ENCODE data around the gene HSPB1.
"Not testable (repeated sequence)": the region's sequence is repeated elsewhere in the genome, so short reads cannot be mapped to it uniquely, and the experiment has no call there.

Gene HSPB1

DNA sequence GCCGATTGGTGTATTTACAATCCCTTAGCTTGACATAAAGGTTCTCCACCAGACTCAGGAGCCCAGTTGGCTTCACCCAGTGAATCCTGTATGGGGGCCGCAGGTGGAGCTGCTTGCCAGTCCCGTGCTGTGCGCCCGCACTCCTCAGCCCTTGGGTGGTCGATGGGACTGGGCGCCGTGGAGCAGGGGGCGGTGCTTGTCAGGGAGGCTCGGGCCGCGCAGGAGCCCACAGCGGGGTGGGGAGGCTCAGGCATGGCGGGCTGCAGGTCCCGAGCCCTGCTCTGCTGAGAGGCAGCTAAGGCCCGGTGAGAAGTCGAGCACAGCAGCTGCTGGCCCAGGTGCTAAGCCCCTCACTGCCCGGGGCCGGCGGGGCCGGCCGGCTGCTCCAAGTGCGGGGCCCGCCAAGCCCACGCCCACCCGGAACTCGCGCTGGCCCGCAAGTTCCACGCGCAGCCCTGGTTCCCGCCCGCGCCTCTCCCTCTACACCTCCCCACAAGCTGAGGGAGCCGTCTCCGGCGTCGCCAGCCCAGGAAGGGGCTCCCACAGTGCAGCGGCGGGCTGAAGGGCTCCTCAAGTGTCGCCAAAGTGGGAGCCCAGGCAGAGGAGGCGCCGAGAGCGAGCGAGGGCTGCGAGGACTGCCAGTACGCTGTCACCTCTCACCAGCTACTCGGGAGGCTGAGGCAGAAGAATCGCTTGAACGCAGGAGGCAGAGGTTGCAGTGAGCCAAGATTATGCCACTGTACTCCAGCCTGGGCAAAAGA lies 7.0 kb downstream of the HSPB1 start:
- DNase-seq, result not testable (repeated sequence)

DNA sequence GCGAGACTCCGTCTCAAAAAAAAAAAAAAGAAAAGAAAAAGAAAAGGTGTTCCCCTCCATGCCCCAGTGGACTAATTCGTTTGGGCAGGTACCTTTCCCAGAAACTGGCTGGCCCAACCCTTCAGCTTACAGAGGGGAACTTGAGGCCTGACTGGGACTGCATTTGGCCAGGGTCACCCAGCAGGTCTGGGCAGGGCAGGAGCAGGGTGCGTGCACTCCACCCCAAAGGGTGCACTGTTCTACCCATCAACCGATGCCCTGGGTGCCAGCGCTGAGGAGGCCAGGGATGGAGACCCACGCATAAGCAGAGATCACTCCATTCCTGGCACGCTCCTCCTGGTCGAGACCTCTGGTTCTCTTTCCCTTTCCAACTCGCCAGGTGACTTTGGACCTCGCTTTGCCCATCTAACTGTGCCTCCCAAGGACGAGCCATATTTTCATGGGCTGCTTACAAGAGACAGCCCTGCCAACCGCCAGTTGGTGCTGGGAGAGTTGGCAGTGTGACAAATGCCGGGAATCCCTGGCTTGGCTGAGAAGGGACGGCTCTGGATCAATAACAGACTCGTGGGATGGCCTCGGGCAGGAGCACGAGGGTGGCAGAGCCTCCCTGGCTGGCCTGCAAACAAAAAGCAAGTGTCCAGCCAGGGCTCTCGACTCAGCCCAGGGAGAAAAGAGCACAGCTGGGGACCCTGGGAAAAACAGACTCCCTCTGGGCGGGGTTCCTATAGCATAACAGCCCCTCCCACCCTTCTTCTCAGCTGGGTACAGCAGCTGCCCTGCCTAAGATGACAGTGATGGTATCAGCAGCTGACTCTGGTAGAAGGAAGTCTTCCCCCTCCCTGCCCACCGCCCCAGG lies 7.9 kb downstream of the HSPB1 start:
- no peak for DNase-seq

DNA sequence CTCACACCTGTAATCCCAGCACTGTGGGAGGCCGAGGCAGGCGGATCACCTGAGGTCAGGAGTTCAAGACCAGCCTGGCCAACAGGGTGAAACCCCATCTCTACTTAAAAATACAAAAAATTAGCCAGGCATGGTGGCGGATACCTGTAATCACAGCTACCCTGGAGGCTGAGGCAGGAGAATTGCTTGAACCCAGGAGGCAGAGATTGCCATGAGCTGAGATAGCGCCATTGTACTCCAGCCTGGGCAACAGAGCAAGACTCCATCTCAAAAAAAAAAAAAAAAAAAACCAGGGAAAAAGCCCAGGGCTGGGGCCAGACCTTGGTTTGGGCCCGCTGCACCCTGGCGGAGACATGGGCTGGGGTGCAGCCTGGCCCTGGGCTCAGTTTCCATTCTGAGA lies 9.4 kb downstream of the HSPB1 start:
- not testable (repeated sequence) for DNase-seq

- peak; percentile 89 for DNase-seq
These were observed 11.7 kb downstream of the HSPB1 start for GRCh38 chr7:76314042-76314721.

DNA sequence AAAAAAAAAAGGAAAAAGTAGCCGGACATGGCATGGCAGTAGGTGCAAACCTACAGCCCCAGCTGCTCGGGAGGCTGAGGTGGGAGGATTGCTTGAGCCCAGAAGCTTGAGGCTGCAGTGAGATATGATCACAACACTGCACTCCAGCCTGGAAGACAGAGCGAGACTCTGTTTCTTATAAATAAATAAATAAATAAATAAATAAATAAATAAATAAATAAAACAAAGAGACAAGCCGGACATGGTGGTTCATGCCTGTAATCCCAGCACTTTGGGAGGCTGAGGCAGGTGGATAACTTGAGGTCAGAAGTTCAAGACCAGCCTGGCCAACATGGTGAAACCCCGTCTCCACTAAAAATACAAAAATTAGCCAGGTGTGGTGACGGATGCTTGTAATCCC lies 12.3 kb downstream of the HSPB1 start:
- not testable (repeated sequence) for DNase-seq

GRCh38 chr7:76315364-76315763 lies 12.9 kb downstream of the HSPB1 start:
- no peak for DNase-seq

GRCh38 chr7:76316984-76317781 lies 14.7 kb downstream of the HSPB1 start:
- DNase-seq, result no peak

DNA sequence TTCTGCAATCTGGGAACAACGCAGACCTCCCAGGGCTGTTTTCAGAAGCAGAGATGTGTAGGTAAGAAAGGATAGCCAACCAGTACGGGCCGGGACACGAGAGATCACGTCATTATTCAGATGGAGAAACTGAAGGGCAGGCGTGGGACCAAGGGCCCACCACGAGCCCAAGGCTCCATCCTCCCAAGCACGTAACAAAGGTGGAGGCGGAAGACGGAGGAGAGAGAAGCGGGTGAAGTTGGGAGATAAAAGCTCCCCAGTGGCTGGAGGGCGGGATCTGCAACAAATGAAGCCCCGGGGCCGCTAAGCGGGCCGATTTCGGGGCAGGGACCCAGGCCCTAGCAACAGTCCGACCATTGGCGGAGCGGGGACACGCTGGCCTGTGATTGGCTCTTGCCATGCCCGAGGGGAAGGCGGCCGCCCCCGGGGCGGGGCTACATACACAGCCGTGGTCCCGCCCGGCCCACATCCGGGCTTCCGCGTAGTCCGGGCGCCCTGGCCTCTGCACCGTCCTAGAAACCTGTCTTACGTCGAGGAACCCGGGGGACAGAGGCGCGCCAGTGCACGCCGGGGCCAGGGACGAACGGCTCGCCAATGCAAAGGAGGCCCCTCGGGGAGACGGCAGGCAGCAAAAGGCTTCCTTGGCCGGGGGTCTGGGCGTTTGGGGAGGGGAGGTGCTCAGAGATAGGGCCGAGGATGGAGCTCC lies 15.5 kb downstream of the HSPB1 start:
- peak; percentile 92 for DNase-seq

DNA sequence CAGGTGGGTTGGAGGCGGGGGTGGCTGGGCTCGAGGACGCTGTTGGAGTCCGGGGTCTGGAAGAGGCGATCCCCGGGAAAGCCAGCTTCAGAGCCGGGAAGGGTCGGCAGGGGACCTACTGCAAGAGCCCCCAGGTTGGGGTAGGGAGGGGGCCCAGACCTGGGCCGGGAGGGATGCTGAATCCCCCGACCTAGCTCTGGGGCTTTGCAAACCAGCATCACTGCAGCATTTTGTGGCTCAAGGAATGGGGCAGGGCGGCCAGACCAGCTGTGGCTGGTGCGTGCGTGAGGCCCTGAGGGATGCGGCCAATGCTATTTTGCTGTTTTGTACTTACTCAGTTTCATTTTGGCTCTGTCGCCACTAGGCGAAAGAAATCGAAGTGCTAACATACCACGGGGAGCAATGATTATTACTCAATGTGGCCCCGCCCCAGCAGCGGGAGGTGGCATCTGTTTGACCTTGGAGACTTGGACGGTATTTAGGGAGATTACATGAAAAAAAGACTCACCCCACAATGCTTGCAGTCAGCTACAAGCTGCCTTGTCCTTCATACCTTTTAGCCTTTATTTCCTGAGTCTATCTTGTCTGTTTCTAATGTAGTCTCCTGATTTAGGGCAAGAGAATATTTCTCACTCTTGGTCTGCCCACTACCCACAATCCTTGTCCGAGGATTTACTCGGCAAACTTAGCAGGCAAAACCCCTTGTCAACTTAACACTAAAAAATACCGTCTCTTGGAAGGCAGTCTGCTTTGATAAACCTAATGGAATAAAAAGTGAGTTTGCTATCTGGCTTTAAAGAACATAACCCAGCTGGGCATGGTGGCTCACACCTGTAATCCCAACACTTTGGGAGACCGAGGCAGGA lies 16.2 kb downstream of the HSPB1 start:
- peak; percentile 60 for DNase-seq

DNA sequence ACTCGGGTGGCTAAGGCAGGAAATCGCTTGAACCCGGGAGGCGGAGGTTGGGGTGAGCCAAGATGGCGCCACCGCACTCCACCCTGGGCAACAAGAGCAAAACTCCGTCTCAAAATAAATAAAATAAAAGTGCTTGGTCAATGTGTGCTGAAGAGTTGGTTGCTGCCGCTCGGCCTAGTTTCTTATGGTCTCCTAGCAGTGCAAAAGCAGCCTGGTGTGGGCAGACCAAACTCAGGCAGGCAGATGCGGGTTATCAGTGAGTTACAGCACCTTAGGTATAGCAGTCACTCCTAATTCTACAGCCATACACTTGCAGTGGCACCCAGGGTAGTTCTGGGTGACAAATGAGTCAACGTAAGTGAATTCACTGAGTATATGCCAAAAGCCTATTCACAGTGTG lies 22.6 kb downstream of the HSPB1 start:
- DNase-seq, result no peak

GRCh38 chr7:76325811-76326210 lies 23.3 kb downstream of the HSPB1 start:
- DNase-seq, result no peak

- no peak for DNase-seq
These were observed 24.3 kb downstream of the HSPB1 start for GRCh38 chr7:76326646-76327233.

GRCh38 chr7:76327610-76328009 lies 25.1 kb downstream of the HSPB1 start:
- no peak for DNase-seq

DNA sequence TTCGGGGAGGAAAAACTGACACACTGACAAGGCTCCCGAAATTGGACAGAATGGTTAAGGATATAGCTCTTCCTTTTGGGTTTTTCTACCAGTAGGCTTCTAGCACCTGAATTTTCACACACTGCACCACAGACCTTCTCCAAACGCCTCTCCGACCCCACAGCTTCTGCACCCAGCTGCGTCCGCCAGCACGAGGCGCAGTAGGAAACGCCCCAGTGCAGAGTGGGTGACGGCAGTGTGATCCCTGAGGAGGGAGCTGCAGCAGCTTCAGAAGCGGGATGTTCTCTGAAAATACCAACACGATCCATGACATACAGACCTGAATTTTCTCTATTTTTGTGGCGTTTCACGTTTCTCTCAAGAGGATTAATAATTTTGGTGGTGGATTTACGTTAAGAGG lies 25.9 kb downstream of the HSPB1 start:
- no peak for DNase-seq

- no peak for DNase-seq
These were observed 27.0 kb downstream of the HSPB1 start for GRCh38 chr7:76329479-76329878.

DNA sequence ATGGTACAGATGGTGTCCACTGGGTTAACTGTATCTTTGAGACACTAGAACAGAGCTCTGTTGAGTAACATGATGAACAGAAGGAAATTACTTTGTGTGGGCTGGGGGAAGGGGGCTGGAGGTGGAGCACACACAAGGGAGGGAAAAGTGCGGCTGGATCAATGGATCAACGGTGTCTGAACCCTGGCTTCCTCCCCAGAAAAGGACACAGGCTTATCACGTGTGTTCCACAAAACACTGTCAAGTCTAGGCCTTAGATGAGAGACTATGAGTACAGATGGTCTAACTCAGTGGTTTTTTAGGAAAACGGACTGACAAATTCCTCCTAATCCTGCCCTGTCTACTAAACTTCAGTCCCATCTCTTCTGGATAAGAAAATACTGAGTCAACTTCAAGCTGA lies 27.8 kb downstream of the HSPB1 start:
- DNase-seq, result no peak

GRCh38 chr7:76330673-76331072 lies 28.2 kb downstream of the HSPB1 start:
- DNase-seq, result no peak

GRCh38 chr7:76332078-76332477 lies 29.6 kb downstream of the HSPB1 start:
- DNase-seq, result no peak

GRCh38 chr7:76333511-76334101 lies 31.1 kb downstream of the HSPB1 start:
- no peak for DNase-seq

DNA sequence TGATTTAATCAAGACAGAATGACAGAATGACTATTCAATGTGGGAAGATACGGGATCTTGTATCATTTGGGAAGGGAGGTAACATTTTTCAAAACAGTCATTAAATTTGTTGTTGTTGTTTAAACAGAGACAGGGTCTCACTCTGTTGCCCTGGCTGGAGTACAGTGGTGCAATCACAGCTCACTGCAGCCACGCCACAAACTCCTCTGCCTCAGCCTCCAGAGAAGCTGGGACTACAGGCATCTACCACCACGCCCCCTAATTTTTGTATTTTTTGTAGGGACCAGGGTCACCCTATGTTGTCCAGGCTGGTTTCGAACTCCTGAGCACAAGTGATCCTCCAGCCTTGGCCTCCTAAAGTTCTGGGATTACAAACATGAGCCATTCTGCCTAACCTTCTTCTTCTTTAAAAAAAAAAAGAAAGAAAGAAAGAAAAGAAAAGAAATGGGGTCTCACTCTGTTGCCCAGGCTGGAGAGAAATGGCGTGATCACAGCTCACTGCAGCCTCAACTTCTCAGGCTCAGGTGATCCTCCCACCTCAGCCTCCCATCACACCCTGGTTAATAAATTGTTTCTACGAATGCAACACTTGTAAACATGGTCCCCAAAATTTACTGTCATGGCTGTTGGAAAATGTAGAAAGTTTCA lies 32.0 kb downstream of the HSPB1 start:
- no peak for DNase-seq
